NCI-H1417 treated with DMSO at 0.1 percent for 48 hours (cell line): Measurements from ENCODE around the gene NDFIP1.

ENCODE experiments used
- DNase-seq: peaks from one replicate; lab custom pipeline; 2025; lab: John Stamatoyannopoulos, UW

The NDFIP1 gene

DNA sequence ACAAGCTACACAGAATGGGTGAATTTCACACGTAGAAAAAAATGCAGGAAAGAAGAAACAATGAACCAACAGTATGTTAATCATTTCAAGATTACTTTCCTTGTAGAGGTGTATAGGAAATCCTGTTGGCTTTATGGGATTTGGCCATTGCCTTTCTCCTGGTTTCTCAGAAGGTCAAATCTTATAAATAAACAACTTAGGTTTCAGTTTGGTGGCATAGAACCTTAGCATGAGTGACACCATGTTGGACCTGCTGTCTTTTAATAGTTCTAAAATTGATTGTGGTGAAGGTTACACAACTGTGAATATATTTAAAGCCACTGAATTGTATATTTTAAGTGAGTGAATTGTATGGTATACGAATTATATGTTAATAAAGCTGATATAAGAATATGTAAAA is 16.7 kb upstream of the NDFIP1 start:
- no peak for DNase-seq

DNA sequence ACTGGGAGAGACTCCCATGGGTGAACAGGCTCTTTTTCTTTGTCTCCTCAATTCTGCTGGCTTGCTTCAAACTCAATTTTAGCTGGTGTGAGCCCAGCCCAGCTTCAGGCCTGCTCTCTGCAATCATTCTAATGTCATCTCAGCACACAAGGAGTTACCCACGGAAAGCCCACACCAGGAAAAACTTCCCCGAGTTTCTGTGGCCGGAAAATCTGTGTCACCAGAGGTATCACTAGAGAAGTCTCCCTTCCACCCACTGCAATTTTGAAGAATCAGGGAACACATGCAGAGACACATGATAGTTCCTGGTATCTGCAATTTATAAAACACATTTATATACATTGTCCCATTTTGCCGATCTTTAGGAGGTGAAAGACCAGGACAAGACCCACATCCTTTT is 13.5 kb upstream of the NDFIP1 start:
- DNase-seq, result no peak

DNA sequence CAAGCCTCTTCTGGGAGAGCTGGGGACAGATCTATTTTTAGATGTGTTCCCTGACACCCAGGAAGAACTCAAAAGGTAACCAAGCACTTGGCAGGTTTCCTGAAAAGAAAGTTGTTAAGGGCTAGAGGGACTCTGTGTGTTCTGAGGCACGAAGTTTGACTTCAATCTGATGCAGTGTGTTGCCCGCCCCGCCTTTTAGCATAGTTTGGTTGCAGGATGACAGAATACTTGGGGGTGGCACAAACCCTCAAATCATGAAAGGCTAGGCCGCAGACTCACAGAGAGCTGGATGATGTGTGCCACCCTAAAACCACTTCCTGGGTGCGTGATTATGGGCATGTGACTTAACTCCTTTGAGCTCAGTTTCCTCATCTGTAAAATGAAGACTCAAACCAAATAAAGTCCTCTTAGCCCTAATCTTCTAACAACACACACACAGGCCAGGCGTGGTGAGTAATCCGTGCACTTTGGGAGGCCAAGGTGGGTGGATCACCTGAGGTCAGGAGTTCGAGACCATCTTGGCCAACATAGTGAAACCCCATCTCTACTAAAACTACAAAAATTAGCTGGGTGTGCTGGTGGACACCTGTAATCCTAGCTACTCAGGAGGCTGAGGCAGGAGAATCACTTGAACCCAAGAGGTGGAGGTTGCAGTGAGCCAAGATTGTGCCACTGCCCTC is 12.8 kb upstream of the NDFIP1 start:
- DNase-seq, result no peak

DNA sequence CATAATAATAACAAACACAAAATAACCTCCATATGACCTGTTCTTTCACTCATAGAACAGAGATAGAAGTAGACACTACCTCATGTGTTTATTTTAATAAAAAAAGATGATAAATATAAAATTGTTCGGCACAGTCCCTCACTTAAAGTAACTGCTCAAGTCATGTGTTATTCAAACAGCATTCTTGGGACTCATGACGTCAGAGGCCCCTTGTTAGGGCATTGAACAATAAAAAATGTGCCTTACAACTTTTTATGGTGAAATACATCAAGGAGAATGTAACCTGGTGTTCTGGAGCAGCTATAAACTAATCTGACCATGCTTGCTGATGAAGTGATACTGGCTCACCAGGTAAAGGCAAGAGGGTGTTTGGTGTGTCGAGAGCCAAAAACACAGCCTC is 12.2 kb upstream of the NDFIP1 start:
- DNase-seq, result no peak

DNA sequence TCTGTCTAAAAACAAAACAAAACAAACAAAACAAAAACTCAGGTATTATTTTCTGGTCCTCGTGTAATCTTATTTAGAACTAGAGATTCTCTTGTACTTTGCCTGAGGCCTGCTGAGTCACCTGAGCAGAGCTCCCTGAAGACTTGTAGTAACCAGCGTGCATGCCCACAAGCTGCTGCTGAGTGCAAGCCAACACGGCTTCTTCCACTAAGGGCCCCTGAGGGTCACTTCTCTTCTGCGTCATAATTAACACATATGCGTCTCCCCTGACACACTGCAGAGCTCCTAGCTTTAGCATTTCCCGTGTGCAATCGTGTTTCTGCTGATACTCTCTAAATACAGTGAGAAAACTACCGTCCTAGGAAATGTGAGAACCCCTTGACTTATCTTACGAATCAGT is 10.9 kb upstream of the NDFIP1 start:
- DNase-seq, result no peak

DNA sequence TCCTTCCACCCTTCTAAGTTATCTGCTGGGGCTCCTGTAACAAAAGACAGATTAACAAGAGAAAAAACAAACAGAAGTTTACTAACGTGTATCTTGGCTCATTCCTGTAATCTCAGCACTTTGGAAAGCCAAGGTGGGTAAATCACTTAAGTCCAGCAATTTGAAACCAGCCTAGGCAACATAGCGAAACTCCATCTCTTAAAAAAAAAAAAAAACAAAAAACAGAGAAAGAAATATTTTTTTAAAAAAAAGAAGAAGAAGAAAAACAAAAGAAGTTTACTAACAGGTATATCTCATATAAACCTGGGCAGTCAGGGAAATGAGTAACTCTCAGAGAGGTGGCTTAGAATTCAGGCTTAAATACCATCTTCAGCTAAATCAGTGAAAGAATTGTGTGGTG is 10.3 kb upstream of the NDFIP1 start:
- DNase-seq, result no peak

DNA sequence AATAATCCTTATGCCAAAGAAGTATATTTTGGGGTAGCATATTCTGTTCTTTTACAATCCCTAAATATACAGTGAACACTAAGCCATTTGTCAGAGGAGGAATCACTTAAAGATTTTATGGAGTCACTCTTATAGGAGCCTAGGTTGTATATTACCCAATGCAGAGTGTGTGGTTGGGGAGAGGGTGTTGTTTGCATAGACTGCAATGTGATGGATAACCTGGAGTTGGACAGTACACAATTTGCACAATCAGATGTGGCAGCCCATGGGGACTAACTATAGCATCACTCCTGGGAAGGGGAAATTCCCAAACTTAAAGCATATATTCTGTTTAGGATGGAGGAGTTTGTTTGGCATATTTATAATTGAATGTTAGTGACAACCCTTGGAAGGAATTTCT is 9.6 kb upstream of the NDFIP1 start:
- no peak for DNase-seq

DNA sequence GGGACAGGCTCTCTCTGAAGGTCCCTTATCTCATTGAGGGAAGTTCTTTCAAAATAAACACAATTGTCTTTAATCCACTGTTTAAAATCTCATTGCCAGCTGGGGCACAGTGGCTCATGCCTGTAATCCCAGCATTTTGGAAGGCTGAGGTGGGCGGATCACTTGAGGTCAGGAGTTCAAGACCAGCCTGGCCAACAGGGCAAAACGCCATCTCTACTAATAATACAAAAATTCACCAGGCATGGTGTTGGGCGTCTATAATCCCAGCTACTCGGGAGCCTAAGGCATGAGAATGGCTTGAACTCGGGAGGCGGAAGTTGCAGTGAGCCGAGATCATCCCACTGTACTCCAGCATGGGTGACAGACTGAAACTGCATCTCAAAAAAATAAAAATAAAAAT is 8.3 kb upstream of the NDFIP1 start:
- DNase-seq, result no peak

DNA sequence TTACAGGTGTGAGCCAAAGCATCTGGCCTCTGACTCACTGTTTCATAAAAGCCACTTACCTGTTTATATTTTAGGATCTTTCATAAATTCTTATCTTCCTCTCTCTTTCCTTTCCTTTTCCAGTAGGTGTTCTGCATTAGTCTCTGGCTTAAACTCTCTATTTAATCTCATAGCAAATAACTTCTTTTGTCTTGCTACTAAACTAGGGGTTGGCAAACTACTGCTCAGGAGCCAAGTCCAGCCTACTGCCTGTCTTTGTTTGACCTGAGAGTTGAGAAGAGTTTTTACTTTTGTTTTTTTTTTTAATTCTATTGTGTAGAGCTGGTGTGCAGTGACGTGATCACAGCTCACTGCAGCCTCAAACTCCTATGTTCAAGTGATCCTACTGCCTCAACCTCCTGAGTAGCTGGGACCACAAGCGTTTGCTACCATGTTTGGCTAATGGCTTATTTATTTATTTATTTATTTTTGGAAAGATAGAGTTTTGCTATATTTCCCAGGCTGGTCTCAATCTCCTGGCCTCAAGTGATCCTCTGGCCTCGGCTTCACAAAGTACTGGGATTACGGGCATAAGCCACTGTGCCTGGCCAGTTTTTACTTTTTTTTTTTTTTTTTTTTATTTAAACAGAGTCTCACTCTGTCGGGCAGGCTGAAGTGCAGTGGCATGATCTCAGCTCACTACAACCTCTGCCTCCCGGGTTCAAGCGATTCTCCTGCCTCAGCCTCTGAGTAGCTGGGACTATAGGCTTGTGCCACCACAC is 5.4 kb upstream of the NDFIP1 start:
- DNase-seq, result no peak

DNA sequence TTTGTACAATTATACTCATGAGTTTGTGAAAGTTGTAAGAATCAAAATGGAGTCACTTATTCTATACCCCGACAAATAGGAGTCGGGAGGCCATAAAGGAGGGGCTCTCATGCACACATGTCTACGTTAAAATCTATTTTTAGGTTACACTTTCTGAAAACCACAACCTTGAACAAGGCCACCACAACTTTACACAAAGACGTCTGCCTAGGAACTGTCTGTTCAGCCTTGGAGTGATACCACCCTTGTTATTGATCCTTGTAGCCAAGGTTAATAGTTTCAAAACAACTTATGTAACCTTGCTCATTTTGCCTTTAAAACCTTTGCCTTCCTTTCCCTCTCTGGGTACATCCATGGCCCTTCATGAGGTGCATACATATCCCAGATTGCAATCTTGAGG is 4.1 kb upstream of the NDFIP1 start:
- no peak for DNase-seq

DNA sequence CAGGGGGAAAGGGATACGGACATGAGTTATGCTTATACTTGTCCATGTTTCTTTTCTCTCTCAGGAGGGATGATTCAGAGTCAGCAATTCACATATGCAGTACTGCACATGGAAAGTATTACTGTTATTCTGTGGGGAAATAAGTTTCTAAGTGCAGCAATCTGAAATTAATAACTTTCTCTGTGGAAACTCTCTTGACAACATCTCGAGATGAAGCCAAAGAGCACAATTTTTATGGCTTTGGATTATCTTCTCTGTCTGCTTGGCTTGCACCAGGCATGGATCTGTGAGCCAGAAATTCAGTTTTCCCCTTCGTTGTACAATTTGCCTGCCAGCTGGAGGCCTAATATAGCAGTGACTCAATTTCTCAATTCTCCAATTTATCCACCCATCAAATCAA is 2.5 kb upstream of the NDFIP1 start:
- no peak for DNase-seq

DNA sequence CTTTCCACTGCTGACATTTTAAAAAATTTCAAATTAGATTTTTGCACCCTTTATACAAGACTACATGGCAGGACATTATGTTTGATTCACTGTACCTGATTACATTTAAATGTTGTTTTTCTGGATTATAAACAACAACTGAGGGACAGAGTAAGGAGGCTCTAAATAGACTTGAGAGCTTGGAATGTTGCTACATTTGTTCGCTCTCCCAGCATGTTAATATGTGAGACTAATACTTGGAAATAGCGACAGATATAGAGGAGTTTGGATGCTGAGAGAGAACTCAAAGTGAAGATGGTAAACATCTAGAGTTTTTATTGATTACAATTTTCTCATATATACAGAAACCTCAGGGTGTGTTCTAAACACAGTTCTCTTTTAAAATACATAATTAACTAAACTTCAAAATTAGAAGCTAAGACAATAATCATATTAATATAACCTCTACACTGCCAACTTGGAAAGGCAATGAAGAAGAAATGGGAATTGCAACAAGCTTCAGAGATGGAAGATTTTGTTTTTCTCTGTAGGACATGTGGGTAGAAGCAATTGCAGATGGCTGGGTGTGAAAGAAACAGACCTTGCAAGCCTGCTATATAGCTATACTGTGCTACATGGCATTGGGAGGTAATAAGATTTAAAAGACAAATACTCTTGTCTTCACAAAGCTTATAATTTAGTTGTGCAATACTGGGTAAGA is 1.4 kb upstream of the NDFIP1 start:
- DNase-seq, result no peak

DNA sequence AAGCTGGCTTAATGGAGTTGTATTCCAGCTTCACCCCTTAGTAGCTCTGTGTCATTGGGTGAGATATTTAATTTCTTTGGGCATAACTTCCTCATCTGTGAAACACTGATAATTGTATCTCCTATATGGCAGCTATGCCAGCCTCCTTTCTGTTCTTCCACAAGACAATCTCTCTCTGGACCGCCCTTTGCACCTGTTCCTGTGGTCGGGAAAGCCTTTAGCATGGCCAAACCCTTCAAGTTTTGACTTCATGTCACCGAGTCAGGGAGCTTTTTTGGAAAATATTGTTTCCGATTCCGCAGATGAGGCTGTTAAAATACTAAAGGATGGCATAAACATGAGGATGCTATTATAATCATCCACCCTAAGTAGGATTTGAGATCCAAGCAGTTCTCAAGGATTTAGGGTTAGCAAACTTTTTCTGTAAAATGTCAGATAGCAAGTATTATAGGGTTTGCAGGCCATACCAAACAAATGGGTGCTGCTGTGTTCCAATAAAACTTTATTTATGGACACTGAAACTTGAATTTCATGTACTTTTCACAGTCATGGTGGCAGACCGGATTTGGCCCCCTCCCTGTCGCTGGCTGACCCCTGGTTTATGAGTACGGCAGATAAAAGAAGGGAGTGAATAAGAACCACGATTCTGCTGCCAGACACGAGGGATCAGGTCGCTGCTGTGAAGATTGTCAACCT is 695 bp upstream of the NDFIP1 start:
- no peak for DNase-seq

DNA sequence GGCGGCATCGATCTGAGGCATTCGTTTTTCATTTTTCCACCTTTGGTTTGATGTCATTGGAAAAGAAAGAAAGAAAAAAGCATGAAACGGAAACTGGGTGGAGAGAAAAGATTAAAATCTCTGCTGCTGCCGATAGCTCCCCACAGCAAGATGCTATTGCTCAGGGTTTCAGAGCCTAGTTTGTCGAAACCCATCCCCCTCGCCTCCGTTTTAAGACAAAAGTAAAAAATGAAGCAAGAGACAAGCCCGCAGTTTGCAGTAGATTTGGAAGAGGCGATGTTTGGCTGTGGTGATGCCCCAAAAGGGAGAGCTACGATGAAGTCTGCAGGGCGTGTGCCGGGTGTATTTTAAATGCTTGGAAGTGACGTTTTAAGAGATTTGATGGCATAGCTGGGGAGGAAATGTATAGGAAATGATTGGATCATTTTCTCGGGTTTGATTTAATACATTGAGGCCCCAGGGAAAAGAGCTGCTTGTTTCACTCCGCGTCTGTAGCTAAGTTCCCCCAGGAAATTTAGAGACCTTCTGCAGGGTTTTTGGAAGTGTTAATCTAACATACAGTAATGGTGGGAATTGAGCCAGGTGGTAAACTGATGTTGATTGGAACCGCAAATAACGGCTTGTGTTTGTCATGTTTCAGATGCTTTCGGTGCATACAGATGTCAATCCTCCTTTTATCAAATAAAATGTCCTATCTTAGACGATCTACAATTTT is 909 bp downstream of the NDFIP1 start:
- no peak for DNase-seq

DNA sequence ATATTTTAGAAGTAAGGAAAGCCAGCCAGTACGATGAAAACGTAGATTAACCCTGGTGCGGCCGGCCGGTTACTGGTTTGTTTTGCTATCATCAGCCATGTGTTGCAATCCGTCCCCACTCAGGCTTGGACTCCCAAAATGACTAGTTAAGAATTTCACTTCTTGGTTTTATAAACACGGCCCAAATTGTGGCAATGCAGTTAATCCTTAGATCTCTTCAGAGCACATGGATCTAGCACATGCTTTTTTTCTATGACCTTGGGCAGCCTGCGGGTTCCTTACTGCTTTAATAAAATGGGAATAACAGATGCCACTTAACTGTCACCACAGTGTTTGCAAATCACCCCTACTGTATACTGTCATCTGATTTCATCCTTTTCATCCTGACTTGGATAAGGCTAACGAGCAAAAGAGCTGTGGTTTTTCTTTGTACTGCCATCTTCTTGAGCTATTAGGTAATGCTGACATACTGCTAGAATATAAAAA is 1.5 kb downstream of the NDFIP1 start:
- DNase-seq, result no peak

DNA sequence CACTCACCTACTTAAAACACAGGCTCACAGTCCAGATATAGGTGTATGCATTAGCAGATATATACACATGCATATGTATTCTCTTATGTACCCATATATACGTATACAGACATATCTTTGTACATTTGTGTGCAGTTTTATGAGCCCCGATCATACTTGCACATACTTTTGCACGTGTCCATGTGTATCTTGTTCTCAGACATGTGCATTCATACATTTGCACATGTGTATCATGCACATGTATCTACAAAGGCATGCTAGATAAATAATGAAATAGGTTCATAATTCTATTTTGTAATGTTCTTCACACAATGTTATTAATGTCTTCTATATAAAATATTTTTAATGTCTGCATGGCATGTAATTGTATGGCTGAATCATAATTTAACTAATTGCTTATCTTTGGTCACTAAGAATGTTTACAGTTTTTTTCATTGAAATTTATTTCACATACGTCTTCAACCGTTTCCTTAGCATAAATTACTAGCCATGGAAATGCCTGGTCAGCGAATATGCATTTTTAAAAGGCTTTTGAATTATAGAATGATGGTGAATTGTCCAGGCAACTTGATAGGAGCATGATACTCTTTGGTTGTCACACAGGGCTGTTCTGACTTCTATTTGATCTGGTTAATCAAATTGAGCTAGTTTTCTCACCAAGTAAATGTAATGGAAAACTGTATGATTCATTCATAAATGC is 2.6 kb downstream of the NDFIP1 start:
- DNase-seq, result no peak

DNA sequence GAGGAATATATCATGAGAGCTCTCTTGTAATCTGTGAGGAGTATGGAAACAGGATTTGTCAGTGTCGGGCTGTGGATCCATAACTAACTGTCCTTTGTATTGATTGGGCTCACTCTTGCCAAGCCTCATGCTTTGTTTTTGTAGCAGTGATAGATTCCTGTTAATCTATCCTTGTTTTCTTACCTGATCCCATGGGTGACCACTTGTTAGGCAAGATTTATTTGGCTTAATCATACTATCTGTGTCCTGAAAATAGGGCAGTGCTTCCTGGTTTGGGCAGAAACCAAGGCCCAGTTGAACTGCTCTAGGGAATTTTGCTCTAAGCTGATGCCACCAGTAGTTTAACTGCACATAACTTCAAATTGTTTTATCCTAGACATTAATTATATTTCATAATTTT is 6.1 kb downstream of the NDFIP1 start:
- DNase-seq, result no peak

DNA sequence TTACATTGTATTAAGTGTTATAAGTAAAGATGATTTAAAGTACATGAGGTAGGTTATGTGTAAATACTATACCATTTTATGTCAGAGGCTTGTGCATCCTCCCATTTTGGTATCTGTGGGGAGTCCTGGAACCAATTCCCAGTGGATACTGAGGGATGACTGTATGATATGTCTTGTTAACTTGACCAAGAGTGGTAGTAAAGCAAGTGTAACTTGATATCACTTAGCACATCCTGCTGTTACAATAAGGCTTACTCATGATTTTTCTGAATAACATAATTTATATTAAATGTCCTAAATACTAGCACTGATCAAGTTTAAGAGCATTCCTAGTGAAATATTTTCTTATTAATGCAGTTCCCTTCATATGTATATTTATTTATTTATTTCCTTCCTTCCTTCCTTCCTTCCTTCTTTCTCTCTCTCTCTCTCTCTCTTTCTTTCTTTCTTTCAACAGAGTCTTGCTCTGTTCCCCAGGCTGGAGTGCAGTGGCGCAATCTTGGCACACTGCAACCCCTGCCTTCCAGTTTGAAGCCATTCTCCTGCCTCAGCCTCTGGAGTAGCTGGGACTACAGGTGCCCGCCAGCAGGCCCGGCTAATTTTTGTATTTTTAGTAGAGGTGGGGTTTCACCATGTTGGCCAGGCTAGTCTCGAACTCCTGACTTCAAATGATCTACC is 7.5 kb downstream of the NDFIP1 start:
- DNase-seq, result no peak

DNA sequence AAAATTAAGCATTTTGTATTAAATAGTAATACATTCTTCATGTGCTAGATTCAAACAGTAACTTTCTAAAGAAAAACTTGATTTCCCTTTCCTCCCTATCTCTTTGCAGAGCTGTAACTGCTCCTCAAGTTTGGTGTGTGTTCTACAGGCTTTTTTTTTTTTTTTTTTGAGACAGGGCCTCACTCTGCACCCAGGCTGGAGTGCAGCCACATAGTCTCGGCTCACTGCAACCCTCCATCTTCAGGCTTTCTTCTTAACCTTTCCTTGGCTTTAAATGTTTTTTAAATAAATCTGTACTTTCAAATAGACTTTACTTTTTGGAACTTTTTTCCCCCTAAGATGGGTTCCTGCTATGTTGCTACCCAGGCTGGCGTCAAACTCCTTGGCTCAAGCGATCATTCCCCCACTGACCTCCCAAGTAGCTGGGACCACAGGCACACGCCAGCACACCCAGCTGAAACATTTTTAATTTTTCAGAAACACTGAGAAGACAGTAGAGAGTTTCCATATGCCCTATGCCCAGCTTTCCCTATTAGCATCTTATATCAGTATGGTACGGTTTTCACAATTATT is 9.1 kb downstream of the NDFIP1 start:
- DNase-seq, result no peak

DNA sequence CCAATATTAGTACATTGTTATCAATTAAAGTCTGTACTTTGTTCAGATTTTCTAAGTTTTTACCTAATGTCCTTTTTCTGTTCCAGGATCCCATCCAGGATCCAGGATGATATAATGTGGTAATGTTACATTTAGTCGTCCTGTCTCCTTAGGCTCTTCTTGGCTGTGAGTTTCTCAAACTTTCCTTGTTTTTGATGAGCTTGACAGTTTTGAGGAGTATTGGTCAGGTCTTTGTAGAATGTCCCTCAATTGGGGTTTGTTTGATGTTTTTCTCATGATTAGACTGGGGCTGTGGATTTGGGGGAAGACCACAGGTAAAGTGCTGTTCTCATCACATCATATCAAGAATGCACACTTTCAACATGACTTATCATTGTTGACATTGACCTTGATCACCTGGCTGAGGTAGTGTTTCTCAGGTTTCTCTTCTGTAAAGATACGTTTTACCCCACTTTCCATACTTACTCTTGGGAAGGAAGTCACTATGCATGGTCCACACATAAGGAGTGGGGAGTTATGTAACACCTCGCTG is 9.6 kb downstream of the NDFIP1 start:
- no peak for DNase-seq
